Measurements from ENCODE around the gene SLC37A4.

The SLC37A4 gene

DNA sequence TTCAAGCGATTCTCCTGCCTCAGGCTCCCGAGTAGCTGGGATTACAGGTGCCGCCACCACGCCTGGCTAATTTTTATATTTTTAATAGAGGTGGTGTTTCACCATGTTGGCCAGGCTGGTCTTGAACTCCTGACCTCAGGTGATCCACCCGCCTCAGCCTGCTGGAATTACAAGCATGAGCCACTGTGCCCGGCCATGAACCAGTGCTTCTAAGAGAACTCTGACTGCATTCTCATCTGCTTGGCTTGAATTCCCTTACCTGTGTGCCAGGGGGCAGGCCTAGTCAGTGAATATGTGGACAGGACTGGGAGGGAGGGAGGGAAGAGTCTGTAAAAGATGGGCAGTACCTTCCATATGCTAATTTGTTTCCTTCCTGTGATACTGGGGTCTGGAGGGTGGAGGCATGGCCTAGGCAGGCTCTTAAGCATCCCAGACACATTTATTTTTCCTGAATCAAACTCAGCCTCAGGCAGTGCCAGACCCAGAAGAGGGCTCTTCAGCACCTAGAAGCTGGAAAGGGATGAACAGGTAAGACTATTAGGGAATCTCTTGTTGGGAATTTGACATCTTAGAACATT, 19.1 kb downstream of the SLC37A4 start:
- Histone ChIP-seq H3F3A (ENCODE audit: control insufficient read depth, insufficient read depth) (peaks cover 51% of the 10 kb centered on the region), H3K9me3 (ENCODE audit: control insufficient read depth, insufficient read depth, low read length) (no peaks in the 10 kb centered on the region), H3K4me1 (ENCODE audit: control insufficient read depth, low read length) (peaks cover 6% of the 10 kb centered on the region), H3K36me3 (ENCODE audit: control insufficient read depth, low read length) (peaks cover 55% of the 10 kb centered on the region), H3K4me3 (ENCODE audit: low read length) (no peak overlapping the region), H3K4me2 (ENCODE audit: low read length) (no peak overlapping the region), H3K79me2 (ENCODE audit: control insufficient read depth, low read length) (peaks cover 16% of the 10 kb centered on the region), H3K27ac (ENCODE audit: low read depth, low read length) (no peak overlapping the region), H3K9me2 (replicated peaks; ENCODE audit: control insufficient read depth, low read length) (no peaks in the 10 kb centered on the region), H4K20me1 (ENCODE audit: control insufficient read depth, insufficient read depth, low read depth, low read length) (peaks cover 3% of the 10 kb centered on the region; the same call in 1 of the 2 replicates), H3K27me3 (ENCODE audit: control insufficient read depth, low read length) (no peaks in the 10 kb centered on the region)
- TF ChIP-seq, protein P1, sequence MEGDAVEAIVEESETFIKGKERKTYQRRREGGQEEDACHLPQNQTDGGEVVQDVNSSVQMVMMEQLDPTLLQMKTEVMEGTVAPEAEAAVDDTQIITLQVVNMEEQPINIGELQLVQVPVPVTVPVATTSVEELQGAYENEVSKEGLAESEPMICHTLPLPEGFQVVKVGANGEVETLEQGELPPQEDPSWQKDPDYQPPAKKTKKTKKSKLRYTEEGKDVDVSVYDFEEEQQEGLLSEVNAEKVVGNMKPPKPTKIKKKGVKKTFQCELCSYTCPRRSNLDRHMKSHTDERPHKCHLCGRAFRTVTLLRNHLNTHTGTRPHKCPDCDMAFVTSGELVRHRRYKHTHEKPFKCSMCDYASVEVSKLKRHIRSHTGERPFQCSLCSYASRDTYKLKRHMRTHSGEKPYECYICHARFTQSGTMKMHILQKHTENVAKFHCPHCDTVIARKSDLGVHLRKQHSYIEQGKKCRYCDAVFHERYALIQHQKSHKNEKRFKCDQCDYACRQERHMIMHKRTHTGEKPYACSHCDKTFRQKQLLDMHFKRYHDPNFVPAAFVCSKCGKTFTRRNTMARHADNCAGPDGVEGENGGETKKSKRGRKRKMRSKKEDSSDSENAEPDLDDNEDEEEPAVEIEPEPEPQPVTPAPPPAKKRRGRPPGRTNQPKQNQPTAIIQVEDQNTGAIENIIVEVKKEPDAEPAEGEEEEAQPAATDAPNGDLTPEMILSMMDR (IDR thresholded peaks at IDR 0.05; ENCODE audit: low read depth, low read length, poor library complexity, severe bottlenecking) = no peak
- TF ChIP-seq EZH2phosphoT487 (IDR thresholded peaks at IDR 0.05; ENCODE audit: borderline replicate concordance, low read length) = no peak

DNA sequence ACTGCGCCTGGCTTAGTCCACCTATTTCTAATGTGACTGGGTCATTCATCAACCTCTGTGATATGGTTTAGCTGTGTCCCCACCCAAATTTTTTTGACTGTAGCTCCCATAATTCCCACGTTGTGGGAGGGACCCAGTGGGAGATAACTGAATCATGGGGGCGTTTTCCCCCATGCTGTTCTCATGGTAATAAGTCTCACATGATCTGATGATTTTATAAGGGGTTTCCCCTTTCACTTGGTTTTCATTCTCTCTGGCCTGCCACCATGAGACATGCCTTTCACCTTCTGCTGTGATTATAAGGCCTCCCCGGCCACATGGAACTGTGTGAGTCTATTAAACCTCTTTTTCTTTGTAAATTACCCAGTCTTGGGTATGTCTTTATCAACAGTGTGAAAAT, 24.0 kb downstream of the SLC37A4 start:
- Histone ChIP-seq H4K20me1 (ENCODE audit: control insufficient read depth, insufficient read depth, low read depth, low read length) (no peaks in the 10 kb centered on the region), H3K4me3 (ENCODE audit: low read length) (no peak overlapping the region), H3K27me3 (ENCODE audit: control insufficient read depth, low read length) (no peaks in the 10 kb centered on the region), H3F3A (ENCODE audit: control insufficient read depth, insufficient read depth) (0 out of 2 replicates have a peak, but pooled peaks cover 7% of the 10 kb centered on the region), H3K27ac (ENCODE audit: low read depth, low read length) (no peak overlapping the region), H3K9me3 (ENCODE audit: control insufficient read depth, insufficient read depth, low read length) (no peaks in the 10 kb centered on the region), H3K4me1 (ENCODE audit: control insufficient read depth, low read length) (no peaks in the 10 kb centered on the region), H3K4me2 (ENCODE audit: low read length) (no peak overlapping the region), H3K9me2 (replicated peaks; ENCODE audit: control insufficient read depth, low read length) (no peaks in the 10 kb centered on the region), H3K36me3 (ENCODE audit: control insufficient read depth, low read length) (peaks cover 30% of the 10 kb centered on the region), H3K79me2 (ENCODE audit: control insufficient read depth, low read length) (no peaks in the 10 kb centered on the region)
- no peak for TF ChIP-seq EZH2phosphoT487 (IDR thresholded peaks at IDR 0.05; ENCODE audit: borderline replicate concordance, low read length)
- TF ChIP-seq, protein P1 (IDR thresholded peaks at IDR 0.05; ENCODE audit: low read depth, low read length, poor library complexity, severe bottlenecking) = no peak

DNA sequence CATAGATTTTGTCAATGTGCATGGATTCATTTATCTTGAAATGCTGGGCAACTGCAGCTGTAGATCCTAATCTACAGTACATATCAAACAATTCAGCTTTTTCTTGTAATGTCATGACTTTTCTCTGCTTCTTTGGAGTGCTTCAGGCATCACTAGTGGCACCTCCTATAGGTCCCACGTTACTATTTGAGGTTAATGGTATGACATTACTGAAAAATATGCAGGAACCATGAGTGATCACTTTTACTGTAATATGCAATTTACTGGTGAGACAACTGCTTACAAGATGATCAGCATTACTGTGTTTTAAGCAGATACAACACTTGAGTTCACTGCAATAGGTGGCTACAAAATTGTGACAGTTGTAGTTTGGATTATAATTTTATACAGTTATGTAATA, 29.8 kb downstream of the SLC37A4 start:
- Histone ChIP-seq H3F3A (ENCODE audit: control insufficient read depth, insufficient read depth) (no peaks in the 10 kb centered on the region), H4K20me1 (ENCODE audit: control insufficient read depth, insufficient read depth, low read depth, low read length) (no peaks in the 10 kb centered on the region), H3K4me1 (ENCODE audit: control insufficient read depth, low read length) (peaks cover 23% of the 10 kb centered on the region), H3K79me2 (ENCODE audit: control insufficient read depth, low read length) (peaks cover 40% of the 10 kb centered on the region), H3K9me3 (ENCODE audit: control insufficient read depth, insufficient read depth, low read length) (no peaks in the 10 kb centered on the region), H3K27ac (ENCODE audit: low read depth, low read length) (no peak overlapping the region), H3K9me2 (replicated peaks; ENCODE audit: control insufficient read depth, low read length) (no peaks in the 10 kb centered on the region), H3K27me3 (ENCODE audit: control insufficient read depth, low read length) (no peaks in the 10 kb centered on the region), H3K36me3 (ENCODE audit: control insufficient read depth, low read length) (peaks cover 53% of the 10 kb centered on the region), H3K4me3 (ENCODE audit: low read length) (no peak overlapping the region), H3K4me2 (ENCODE audit: low read length) (no peak overlapping the region)
- TF ChIP-seq EZH2phosphoT487 (IDR thresholded peaks at IDR 0.05; ENCODE audit: borderline replicate concordance, low read length) = no peak
- TF ChIP-seq, protein P1 (IDR thresholded peaks at IDR 0.05; ENCODE audit: low read depth, low read length, poor library complexity, severe bottlenecking) = no peak

All from DOHH2 (cell line).